ENCODE results near the gene ACOT7. TPM values are rescaled to one million over a fixed set of nuclear protein-coding genes. Genes with fewer than 3 reads are reported as not detected.
A peak's percentile ranks its signal among the peaks of the same experiment; 100 is the strongest.
"Not testable (repeated sequence)": the region's sequence is repeated elsewhere in the genome, so short reads cannot be mapped to it uniquely, and the experiment has no call there.

The ACOT7 gene
- total RNA-seq, 3 donors from 2014 or later: 9.4 to 12.8 (median 11.5) TPM

DNA sequence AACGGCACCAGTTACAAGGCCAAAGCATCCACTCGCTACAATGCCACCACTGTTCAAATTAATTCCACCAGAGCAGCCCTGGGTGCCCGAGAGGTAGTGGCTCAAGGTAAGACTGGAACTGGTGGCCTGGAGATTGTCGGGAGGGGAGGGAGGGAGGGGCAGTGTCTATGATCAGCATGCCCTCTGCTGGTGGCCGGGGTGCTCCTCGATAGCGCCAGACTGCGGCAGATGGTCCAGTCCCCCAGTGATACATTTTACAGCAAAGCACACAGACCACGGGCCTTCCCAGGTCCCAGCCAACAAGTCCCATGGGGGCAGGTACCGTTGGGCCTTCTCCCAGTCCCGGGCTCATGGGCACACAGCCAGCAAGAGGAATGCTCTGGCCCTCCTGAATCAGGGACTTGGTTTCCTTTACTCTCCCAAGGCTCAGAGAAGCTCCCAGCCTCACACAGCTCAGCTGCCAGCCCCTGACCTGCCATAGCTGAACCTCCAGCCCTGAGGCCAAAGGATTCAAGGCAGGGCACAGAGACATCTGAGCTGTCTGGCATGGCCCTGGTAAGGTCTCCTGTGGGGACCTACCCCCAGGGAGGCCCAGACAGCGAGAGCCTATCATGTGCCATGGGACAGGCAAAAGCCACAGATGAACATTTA lies 15.3 kb downstream of the ACOT7 start:
- Histone ChIP-seq H3K36me3 (no peaks in the 10 kb centered on the region), H3K27me3 (no peaks in the 10 kb centered on the region), H3K27ac (no peak overlapping the region), H3K4me1 (no peaks in the 10 kb centered on the region), H3K4me3 (no peak overlapping the region), H3K9me3 (peaks cover 0 to 7% of the 10 kb centered on the region in 2 donors)
- intact Hi-C loops (cut with DNase I; ENCODE audit: low total_unique reads): no loop called here
- TF ChIP-seq POLR2A (IDR thresholded peaks at IDR 0.05) (no peak), POLR2AphosphoS5 (IDR thresholded peaks at IDR 0.05) (no peak)
- TF ChIP-seq, protein P1, sequence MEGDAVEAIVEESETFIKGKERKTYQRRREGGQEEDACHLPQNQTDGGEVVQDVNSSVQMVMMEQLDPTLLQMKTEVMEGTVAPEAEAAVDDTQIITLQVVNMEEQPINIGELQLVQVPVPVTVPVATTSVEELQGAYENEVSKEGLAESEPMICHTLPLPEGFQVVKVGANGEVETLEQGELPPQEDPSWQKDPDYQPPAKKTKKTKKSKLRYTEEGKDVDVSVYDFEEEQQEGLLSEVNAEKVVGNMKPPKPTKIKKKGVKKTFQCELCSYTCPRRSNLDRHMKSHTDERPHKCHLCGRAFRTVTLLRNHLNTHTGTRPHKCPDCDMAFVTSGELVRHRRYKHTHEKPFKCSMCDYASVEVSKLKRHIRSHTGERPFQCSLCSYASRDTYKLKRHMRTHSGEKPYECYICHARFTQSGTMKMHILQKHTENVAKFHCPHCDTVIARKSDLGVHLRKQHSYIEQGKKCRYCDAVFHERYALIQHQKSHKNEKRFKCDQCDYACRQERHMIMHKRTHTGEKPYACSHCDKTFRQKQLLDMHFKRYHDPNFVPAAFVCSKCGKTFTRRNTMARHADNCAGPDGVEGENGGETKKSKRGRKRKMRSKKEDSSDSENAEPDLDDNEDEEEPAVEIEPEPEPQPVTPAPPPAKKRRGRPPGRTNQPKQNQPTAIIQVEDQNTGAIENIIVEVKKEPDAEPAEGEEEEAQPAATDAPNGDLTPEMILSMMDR (IDR thresholded peaks at IDR 0.05): no peak
- DNase-seq (ENCODE audit: low spot score in 2 of 2): no peak

DNA sequence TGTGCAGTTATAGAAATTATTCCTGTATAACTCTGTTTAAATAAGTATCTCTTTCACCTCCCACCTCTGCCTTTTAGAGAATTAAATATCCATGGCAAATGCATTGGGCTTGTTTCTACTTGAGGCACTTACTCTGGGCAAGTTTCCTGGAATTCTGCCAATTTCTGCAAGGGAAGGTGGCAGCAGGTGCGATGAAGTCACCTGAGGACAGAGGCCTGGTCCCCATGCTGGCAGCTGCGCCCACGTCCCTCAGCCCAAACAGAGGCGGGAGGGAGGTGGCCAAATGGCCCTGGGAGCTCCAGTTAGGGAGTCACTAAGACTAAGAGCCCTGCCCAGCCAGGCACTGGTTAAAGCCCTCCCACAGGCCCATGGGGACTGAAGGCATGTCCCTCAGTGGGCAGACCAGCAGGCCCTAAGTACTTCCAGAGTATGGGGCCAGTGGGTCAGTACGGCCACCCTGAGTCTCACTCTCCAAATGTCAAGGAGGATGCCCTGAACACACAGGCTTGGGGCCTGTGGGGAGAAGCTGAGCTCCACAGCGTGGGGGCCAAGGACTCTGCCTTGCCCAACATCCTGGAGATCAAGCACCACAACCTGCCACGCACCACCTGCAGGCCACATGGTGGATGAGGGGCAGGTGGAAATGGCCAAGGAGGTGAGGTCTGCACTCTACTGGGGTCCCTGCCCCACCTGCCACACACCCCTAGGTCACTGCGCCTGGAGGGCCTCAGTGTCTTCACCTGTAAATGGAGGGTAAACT lies 19.4 kb downstream of the ACOT7 start:
- no peak overlapping the region for H3K27ac ChIP-seq
- intact Hi-C loops (cut with DNase I; ENCODE audit: low total_unique reads): no loop called here
- no peaks in the 10 kb centered on the region for H3K36me3 ChIP-seq
- no peaks in the 10 kb centered on the region for H3K9me3 ChIP-seq
- no peak for DNase-seq (ENCODE audit: low spot score in 2 of 2)
- no peaks in the 10 kb centered on the region for H3K4me1 ChIP-seq
- TF ChIP-seq POLR2A (IDR thresholded peaks at IDR 0.05) (no peak), POLR2AphosphoS5 (IDR thresholded peaks at IDR 0.05) (no peak)
- TF ChIP-seq, protein P1 (IDR thresholded peaks at IDR 0.05): no peak
- H3K27me3 ChIP-seq: no peaks in the 10 kb centered on the region
- H3K4me3 ChIP-seq: no peak overlapping the region

- DNase-seq (ENCODE audit: low spot score in 2 of 2); intact Hi-C loops (cut with DNase I; ENCODE audit: low total_unique reads): not testable (repeated sequence)
These were observed 21.3 kb downstream of the ACOT7 start for GRCh38 chr1:6372236-6372635.

DNA sequence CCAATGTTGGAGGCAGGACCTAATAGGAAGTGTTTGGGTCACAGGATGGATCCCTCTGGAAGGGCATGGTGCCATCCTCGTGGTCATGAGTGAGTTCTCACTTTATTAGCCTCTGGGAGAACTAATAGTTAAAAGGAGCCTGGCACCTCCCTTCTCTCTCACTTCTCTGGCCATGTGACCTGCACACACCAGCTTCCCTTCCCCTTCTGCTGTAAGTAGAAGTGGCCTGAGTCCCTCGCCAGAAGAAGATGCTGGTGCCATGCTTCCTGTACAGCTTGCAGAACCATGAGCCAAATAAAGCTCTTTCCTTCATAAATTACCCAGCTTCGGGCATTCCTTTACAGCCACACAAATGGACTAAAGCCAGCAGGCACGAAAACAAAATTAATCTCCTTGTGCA lies 23.6 kb downstream of the ACOT7 start:
- TF ChIP-seq, protein P1 (IDR thresholded peaks at IDR 0.05): no peak
- no peak for TF ChIP-seq POLR2A (IDR thresholded peaks at IDR 0.05)
- TF ChIP-seq POLR2AphosphoS5 (IDR thresholded peaks at IDR 0.05): no peak
- intact Hi-C loops (cut with DNase I; ENCODE audit: low total_unique reads): no loop called here

More at GRCh38 chr1:6372236-6372635, 21.3 kb downstream of the ACOT7 start:
- not testable (repeated sequence) for H3K27me3 ChIP-seq, H3K4me3 ChIP-seq, H3K36me3 ChIP-seq, H3K9me3 ChIP-seq, H3K27ac ChIP-seq, H3K4me1 ChIP-seq

DNA sequence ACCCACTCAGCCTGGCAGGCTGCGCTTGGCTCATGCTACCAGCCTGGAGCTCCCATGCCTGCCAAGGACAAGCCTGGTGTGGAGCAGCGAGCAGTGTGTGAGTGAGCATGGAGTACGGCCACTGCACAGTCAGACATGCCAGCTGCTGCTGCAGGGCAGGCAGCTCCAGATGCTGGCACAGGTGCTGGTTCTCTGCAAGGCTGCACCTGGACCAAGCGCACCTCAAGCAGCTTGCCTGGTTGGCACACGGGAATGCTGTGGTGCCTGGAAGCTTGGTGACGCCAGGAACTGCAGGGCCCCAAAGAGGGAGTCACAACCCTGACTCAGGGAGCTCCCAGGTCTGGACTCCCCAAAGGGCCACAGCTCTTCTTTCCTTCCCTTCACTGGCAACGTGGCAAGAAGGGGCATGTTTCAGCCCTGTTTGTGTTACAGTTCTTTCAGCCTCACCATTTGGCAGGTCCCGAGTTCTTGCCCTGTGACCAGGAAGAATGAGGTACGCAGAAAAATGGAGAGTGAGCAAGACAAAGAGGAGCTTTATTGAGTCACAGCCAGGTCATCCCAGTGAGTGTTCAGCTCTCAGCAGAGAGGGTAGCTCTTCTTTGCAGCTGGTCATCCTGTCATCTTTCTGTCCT lies 26.1 kb downstream of the ACOT7 start:
- intact Hi-C loops (cut with DNase I; ENCODE audit: low total_unique reads): no loop called here
- peak overlapping the region in 1 of 2 donors; percentile 43 for H3K27ac ChIP-seq
- TF ChIP-seq POLR2AphosphoS5 (IDR thresholded peaks at IDR 0.05) (no peak), POLR2A (IDR thresholded peaks at IDR 0.05) (no peak)
- TF ChIP-seq, protein P1 (IDR thresholded peaks at IDR 0.05): no peak

More for the DNA sequence above, 23.6 kb downstream of the ACOT7 start:
- DNase-seq (ENCODE audit: low spot score in 2 of 2): no peak
- Histone ChIP-seq H3K27me3 (no peaks in the 10 kb centered on the region), H3K27ac (no peak overlapping the region), H3K36me3 (no peaks in the 10 kb centered on the region), H3K4me3 (no peak overlapping the region), H3K4me1 (no peaks in the 10 kb centered on the region), H3K9me3 (no peaks in the 10 kb centered on the region)

More for the DNA sequence above, 26.1 kb downstream of the ACOT7 start:
- no peaks in the 10 kb centered on the region for H3K4me1 ChIP-seq
- DNase-seq (ENCODE audit: low spot score in 2 of 2): peak in 1 of 2 donors; percentile 62
- H3K36me3 ChIP-seq: no peaks in the 10 kb centered on the region
- no peak overlapping the region for H3K4me3 ChIP-seq
- no peaks in the 10 kb centered on the region for H3K27me3 ChIP-seq
- H3K9me3 ChIP-seq: no peaks in the 10 kb centered on the region

Data from breast epithelium (tissue), 4 donors.